Activated naive CD4-positive, alpha-beta T cell treated with anti-CD3 and anti-CD28 coated beads, Interleukin-2, amount 50 U/mL, for 16 hours (primary cell): ENCODE measurements around the gene NAV2.
"Not testable (repeated sequence)": the region's sequence is repeated elsewhere in the genome, so short reads cannot be mapped to it uniquely, and the experiment has no call there.

Experiments
- DNase-seq: peaks from one replicate; pipeline ENCODE4 v3.0.0-alpha.2; 2020

NAV2 gene

GRCh38 chr11:19910931-19911330 lies 198.3 kb downstream of the NAV2 start:
- no peak for DNase-seq

- DNase-seq, result no peak
Observed at GRCh38 chr11:19912115-19912957, 199.7 kb downstream of the NAV2 start.

GRCh38 chr11:19912958-19913892 lies 200.6 kb downstream of the NAV2 start:
- no peak for DNase-seq

- DNase-seq, result no peak
Observed at GRCh38 chr11:19913893-19914249, 201.2 kb downstream of the NAV2 start.

GRCh38 chr11:19915808-19916207 lies 203.2 kb downstream of the NAV2 start:
- no peak for DNase-seq

GRCh38 chr11:19917069-19917468 lies 204.4 kb downstream of the NAV2 start:
- no peak for DNase-seq

- DNase-seq, result no peak
Observed at GRCh38 chr11:19918302-19919049, 205.8 kb downstream of the NAV2 start.

- no peak for DNase-seq
Observed at GRCh38 chr11:19919050-19919561, 206.5 kb downstream of the NAV2 start.

GRCh38 chr11:19920982-19921381 lies 208.3 kb downstream of the NAV2 start:
- DNase-seq, result no peak

GRCh38 chr11:19921976-19922688 lies 209.5 kb downstream of the NAV2 start:
- no peak for DNase-seq

- no peak for DNase-seq
Observed at GRCh38 chr11:19922689-19923035, 210.0 kb downstream of the NAV2 start.

- no peak for DNase-seq
Observed at GRCh38 chr11:19923626-19924025, 211.0 kb downstream of the NAV2 start.

- DNase-seq, result no peak
Observed at GRCh38 chr11:19924311-19924710, 211.7 kb downstream of the NAV2 start.

GRCh38 chr11:19924716-19925115 lies 212.1 kb downstream of the NAV2 start:
- no peak for DNase-seq

- not testable (repeated sequence) for DNase-seq
Observed at GRCh38 chr11:19927403-19927802, 214.8 kb downstream of the NAV2 start.

- DNase-seq, result no peak
Observed at GRCh38 chr11:19929147-19929546, 216.5 kb downstream of the NAV2 start.

GRCh38 chr11:19929655-19930054 lies 217.0 kb downstream of the NAV2 start:
- DNase-seq, result no peak

GRCh38 chr11:19931141-19931770 lies 218.6 kb downstream of the NAV2 start:
- DNase-seq, result no peak

- no peak for DNase-seq
Observed at GRCh38 chr11:19931771-19932369, 219.2 kb downstream of the NAV2 start.

GRCh38 chr11:19933132-19933735 lies 220.6 kb downstream of the NAV2 start:
- DNase-seq, result no peak
